ENCODE data around the gene P2RY2. TPM values are rescaled to one million over a fixed set of nuclear protein-coding genes. Genes with fewer than 3 reads are reported as not detected.
A peak's percentile ranks its signal among the peaks of the same experiment; 100 is the strongest.
"Not testable (repeated sequence)": the region's sequence is repeated elsewhere in the genome, so short reads cannot be mapped to it uniquely, and the experiment has no call there.

Gene P2RY2
- total RNA-seq, 1 donor from 2014 or later: 12.1 TPM

GRCh38 chr11:73271936-73272679 is 54.0 kb downstream of the P2RY2 start, which contains the start of gene P2RY6:
P2RY6 (plus strand) TSS chr11:73272338; CDS start chr11:73296519, 24,181 bp downstream.
- H3K27me3 Mint-ChIP-seq: no peaks in the 10 kb centered on the region

GRCh38 chr11:73272680-73273038 is 54.6 kb downstream of the P2RY2 start:
- H3K4me1 Mint-ChIP-seq (ENCODE audit: unreplicated experiment): peaks cover 43% of the 10 kb centered on the region
- no peak for TF ChIP-seq CTCF (conservative IDR thresholded peaks at IDR 0.05)
- no peaks in the 10 kb centered on the region for H3K36me3 Mint-ChIP-seq
- peak overlapping the region; percentile 91 for H3K27ac Mint-ChIP-seq
- H3K9me3 Mint-ChIP-seq: no peaks in the 10 kb centered on the region
- H3K27me3 Mint-ChIP-seq: no peaks in the 10 kb centered on the region
- DNase-seq (ENCODE audit: extremely low spot score, unreplicated experiment): no peak
- H3K4me3 Mint-ChIP-seq: peak overlapping the region; percentile 44

More at GRCh38 chr11:73271936-73272679, 54.0 kb downstream of the P2RY2 start, which contains the start of gene P2RY6:
- H3K4me1 Mint-ChIP-seq (ENCODE audit: unreplicated experiment): peaks cover 43% of the 10 kb centered on the region
- H3K4me3 Mint-ChIP-seq: peak within 1 kb of the TSS; percentile 69
- H3K36me3 Mint-ChIP-seq: no peaks in the 10 kb centered on the region
- DNase-seq (ENCODE audit: extremely low spot score, unreplicated experiment): no peak
- peak within 1 kb of the TSS; percentile 91 for H3K27ac Mint-ChIP-seq
- no peaks in the 10 kb centered on the region for H3K9me3 Mint-ChIP-seq
- no peak for TF ChIP-seq CTCF (conservative IDR thresholded peaks at IDR 0.05)

GRCh38 chr11:73273222-73273895 is 55.3 kb downstream of the P2RY2 start:
- Mint-ChIP-seq H3K4me1 (ENCODE audit: unreplicated experiment) (peaks cover 43% of the 10 kb centered on the region), H3K27me3 (no peaks in the 10 kb centered on the region), H3K27ac (peak overlapping the region; percentile 91), H3K36me3 (no peaks in the 10 kb centered on the region), H3K4me3 (peak overlapping the region; percentile 69), H3K9me3 (no peaks in the 10 kb centered on the region)
- TF ChIP-seq CTCF (conservative IDR thresholded peaks at IDR 0.05): no peak
- DNase-seq (ENCODE audit: extremely low spot score, unreplicated experiment): no peak

GRCh38 chr11:73274191-73274590 is 56.1 kb downstream of the P2RY2 start:
- peak overlapping the region; percentile 91 for H3K27ac Mint-ChIP-seq
- not testable (repeated sequence) for H3K36me3 Mint-ChIP-seq; H3K27me3 Mint-ChIP-seq; H3K9me3 Mint-ChIP-seq; DNase-seq (ENCODE audit: extremely low spot score, unreplicated experiment)
- H3K4me1 Mint-ChIP-seq (ENCODE audit: unreplicated experiment): peaks cover 43% of the 10 kb centered on the region
- peak overlapping the region; percentile 4 for H3K4me3 Mint-ChIP-seq

GRCh38 chr11:73274722-73275380 is 56.8 kb downstream of the P2RY2 start:
- Mint-ChIP-seq H3K9me3 (no peaks in the 10 kb centered on the region), H3K4me3 (peak overlapping the region; percentile 67), H3K27ac (peak overlapping the region; percentile 71), H3K4me1 (ENCODE audit: unreplicated experiment) (peaks cover 38% of the 10 kb centered on the region), H3K27me3 (no peaks in the 10 kb centered on the region), H3K36me3 (no peaks in the 10 kb centered on the region)
- TF ChIP-seq CTCF (conservative IDR thresholded peaks at IDR 0.05): no peak
- no peak for DNase-seq (ENCODE audit: extremely low spot score, unreplicated experiment)

GRCh38 chr11:73275381-73275750 is 57.3 kb downstream of the P2RY2 start:
- Mint-ChIP-seq H3K4me3 (peak overlapping the region; percentile 67), H3K36me3 (no peaks in the 10 kb centered on the region), H3K4me1 (ENCODE audit: unreplicated experiment) (peaks cover 36% of the 10 kb centered on the region), H3K27ac (peak overlapping the region; percentile 71), H3K9me3 (no peaks in the 10 kb centered on the region), H3K27me3 (no peaks in the 10 kb centered on the region)
- DNase-seq (ENCODE audit: extremely low spot score, unreplicated experiment): no peak
- no peak for TF ChIP-seq CTCF (conservative IDR thresholded peaks at IDR 0.05)

Data from type B pancreatic cell (in vitro differentiated cells).